Activated T-helper 9 cell treated with anti-CD3 and anti-CD28 coated beads, Interleukin-2, amount 50 U/mL, for 16 hours (primary cell): Measurements from ENCODE around the gene HELB.

Experiments
- DNase-seq: peaks from one replicate; pipeline ENCODE4 v3.0.0-alpha.2; 2020; ENCODE audit warnings: low read depth

Gene HELB

DNA sequence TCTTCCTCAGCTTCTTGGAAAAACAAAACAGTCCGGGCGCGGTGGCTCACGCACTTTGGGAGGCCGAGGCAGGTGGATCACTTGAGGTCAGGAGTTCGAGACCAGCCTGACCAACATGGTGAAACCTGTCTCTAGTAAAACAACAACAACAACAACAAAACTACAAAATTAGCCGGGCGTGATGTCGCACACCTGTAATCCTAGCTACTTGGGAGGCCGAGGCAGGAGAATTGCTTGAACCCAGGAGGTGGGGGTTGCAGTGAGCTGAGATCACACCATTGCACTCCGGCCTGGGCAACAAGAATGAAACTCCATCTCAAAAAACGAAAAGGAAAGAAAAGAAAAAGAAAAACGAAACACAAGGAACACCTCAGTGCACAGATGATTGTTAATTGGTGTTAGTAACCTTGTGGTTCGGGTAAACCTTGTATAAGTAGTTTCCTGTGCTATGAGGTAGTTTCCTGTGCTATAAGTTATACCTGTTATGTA, 1.1 kb downstream of the HELB start:
- DNase-seq, result peak; percentile 0

DNA sequence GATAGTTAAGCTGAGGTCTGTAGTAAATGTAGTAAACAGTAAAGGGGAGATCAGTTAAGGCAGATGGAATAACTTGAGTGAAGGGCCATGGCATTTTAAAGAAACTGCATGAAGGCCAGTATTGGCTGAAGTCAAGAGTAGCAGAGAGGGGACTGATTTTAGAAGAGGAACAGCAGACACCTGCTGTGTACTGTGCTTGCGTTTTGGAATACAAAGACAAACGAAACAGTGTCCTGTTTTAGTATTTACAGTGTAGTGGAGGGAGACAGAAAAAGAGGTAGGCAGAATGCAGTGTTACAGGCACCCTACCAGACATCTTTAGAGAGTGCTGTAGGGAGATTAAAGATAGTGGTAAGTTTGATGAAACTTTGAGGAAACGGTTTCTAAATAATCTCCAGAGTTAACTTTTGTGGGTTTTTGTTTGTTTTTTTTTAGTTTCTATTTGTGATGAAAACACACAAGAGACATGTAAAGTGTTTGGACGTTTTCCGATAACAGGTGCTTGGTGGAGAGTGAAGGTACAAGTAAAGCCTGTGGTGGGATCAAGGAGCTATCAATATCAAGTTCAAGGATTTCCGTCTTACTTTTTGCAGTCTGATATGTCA, 2.1 kb downstream of the HELB start:
- DNase-seq, result no peak

DNA sequence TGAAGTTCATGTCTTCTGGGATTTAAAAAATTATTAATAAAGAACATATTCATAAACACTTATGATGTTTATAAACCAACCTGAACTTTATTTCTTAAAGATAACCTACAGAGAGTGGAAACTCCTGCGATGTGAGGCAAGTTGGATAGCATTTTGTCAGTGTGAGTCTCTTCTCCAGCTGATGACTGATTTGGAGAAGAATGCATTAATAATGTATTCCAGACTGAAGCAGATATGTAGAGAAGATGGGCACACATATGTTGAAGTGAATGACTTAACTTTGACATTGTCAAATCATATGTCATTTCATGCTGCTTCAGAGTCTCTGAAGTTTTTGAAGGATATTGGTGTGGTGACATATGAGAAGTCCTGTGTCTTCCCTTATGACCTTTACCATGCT, 7.3 kb downstream of the HELB start:
- DNase-seq, result no peak

DNA sequence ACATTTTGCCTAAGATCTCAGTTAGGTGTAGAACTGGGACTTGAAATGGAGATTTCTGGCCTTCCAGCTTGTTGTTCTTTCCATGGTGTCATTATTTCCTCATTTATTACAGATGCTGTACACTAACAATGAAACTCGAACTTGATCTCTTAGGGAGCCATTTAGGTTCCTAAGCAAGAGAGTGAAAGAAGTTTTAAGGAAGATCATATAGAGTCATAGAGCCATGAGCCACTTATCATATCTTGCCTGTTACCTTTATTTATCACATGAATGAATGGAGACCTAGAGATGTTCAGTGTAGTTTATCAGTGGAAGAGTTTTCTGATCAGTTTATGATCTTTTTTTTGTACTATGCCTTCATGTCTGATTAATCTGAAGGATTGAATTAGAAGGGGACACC, 9.9 kb downstream of the HELB start:
- DNase-seq, result no peak

DNA sequence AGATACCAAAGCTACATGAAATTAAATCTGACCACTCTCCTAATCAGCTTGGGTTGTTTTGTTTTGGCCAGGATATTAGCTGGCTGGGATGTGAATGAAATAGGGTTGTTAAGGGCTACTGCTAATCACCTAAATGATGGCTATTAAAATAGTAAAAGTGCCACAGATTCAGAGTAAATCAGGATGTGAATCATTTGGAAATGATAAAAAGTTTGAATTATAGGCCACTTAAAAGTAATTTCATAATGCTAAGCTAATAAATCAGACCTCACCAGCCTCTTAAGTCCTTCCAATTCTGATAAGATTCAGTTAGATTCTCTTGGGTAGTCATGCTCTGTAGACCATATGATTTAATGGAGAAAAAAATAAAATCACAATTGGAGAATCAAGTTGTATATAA, 12.0 kb downstream of the HELB start:
- DNase-seq, result no peak

DNA sequence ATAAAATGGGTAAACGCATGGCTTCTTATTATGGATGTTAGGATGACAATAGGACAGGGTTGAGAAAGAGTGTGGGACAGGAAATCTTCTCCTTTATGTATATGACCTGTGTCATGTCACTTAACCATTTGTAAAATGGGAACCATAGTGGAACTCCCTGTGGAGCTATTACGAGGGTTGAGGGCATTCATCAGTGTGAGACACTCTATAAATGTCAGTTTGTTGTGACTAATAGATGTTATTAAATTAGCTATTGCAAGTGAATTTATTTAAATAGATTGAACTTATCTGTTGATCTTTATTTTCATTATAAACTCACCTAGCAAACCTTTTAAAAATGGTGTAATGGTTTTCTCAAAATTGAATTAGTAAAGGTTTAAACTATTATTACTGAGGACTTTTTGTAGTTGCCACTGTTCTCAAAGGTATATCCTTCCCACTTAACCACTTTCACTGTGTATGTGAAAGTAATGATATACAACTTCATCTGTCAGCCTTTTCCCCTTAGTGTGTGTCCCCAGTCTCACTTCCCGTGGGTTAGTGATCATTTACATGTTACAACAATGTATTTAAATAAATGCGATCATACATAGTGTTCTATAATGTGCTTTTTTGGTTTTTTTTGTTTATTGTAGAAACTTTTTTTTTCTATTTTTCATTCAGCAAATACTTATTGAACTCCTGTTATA, 17.1 kb downstream of the HELB start:
- DNase-seq, result no peak

DNA sequence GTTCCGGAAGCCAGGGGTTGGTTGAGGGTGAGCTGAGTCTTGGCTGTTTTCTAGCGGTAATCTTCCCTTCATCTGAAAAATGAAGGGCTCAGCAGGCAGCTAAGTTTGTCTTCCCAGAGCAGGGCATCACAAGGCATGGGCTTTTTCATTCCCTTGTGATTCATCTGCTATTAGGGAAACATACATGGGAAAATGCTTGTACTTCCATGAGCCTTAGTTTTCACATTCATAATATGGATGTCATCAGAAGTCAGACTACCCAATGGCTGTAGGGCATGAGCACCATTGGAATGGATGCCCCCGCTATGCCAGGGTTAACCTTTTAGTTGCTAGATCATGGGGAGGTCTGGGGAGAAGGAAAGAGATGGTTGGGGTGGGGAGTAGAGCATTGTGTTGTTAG, 18.7 kb downstream of the HELB start:
- DNase-seq, result no peak

DNA sequence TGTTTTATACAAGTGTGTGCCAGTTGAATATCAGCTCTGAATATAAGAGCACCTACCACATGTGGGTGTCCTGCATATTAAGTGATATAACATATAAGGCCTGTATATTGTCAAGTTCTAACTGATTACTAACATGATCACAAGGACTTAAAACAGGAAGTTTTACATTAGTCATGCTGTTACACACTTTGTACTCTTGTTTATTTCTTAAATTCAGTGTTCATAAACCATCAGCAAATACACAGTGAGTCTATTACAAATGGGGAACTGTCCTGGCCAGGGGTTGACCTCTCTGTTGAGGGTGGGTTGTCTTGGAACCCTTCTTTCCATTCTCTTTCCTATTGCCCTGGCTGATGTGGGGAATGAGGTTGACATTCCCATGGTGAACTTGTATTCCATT, 19.1 kb downstream of the HELB start:
- no peak for DNase-seq

DNA sequence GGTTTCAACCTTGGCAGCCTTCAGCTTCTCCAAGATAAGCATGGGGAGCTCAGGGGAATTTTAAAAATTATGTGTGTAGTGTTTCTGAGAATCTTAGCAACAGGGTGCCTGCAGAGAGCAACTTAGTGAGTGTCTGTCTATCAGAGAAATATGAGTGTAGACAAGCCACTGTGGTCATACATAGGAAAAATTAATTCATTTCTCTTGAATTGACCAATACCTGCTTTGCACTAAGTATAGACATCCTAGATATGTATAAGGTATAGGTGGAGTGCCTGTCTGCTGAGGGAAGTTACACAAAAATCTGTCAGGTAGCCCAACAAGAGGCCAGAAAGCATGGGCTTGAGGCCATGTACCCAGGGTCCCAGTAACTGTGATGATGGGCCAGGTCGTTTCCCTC, 20.7 kb downstream of the HELB start:
- no peak for DNase-seq

DNA sequence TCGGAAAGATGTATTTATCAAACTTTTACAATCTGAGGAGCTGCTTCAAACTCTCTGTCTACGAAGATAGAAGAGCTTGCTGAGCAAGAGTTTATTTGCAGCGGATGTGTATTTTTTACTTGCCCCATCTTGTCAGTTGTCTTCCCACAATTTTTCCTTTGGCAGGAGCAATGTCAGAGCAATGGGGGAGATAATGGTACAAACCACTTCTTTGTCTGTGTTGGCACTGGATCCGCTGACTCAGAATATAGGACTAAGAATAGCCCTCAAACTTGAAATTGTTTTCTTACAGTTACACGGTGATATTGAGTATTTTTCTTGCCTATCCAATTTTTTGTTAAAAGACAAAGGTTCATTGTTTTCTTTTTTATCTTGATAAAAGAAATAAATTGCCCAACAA, 27.6 kb downstream of the HELB start:
- DNase-seq, result no peak

DNA sequence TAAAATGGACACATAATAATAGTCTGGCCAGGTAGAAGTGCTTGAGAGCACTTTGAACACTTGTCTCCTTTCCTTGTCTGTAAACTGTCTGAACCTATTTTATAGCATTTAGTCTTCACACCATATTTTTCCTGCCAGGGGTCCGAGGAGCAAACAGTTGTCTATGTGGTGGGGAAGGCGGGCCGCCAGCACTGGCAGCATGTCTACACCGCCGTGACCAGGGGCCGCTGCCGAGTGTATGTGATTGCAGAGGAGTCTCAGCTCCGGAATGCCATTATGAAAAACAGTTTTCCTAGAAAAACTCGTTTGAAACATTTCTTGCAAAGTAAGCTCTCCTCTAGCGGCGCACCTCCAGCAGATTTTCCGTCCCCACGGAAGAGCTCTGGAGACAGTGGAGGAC, 28.7 kb downstream of the HELB start:
- DNase-seq, result no peak

DNA sequence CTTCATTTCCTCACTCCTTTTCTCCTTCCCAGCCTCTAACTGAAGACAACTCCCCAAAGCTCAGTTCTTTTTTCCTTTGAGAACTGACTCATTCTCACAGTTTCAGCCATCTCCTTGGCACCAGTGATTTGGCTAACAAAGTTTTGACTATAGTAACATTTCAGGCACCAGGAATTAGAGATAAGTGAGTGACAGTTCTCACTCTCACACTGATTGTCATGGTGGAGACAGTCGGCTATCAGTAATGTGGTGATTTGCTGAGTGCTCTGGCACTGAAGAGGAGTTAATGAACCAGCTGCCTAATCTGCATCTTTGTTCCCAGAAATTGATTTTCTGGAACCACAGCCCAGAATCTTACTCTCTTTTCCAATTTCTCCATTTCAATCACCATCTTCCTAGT, 29.5 kb downstream of the HELB start:
- no peak for DNase-seq

DNA sequence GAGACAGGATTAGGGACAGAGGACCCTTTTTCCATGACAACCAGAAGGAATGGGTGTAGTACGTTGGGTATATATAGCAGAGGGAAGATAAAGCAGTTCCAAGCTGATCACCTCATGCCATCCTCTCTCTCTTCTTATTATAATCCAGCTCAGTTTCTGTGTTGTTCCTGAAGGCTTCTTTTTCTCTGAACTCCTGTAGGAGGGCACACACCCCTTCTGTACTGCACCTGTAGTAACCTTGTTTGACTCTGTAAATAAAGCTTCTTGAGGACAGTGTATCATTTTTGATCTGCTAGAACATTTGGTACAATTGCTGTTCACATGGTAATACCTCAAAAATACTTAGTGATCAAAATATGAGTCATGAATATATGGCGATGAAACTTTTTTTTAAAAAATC, 33.5 kb downstream of the HELB start:
- DNase-seq, result no peak

DNA sequence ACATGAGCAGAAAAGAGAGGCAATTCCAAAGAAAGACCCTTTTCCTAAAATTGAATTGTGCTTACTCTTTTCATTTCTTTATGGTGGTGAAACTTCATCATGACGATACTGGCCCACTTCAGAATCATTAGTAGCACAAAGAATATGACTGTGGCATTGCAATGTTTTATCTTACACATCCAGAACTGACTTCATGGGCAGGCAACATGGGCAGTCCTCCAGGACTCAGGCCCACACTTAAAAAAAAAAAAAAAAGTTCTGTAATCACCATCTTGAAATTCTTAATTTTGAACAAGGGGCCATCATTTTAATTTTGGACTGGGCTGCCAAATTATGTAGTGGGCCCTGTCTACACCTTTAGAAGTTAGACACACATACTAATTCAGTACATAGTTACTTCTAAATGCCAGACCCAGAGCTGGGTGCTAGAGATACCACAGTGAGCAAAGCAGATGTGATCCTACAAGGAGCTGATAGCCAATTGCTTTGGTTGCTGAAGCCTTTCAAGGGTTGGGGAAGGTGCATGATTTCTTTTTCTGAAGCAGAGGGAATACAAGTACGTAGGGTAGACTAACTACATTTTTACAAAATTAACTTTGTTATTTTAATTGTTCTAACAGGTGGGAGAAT, 35.2 kb downstream of the HELB start:
- DNase-seq, result no peak

DNA sequence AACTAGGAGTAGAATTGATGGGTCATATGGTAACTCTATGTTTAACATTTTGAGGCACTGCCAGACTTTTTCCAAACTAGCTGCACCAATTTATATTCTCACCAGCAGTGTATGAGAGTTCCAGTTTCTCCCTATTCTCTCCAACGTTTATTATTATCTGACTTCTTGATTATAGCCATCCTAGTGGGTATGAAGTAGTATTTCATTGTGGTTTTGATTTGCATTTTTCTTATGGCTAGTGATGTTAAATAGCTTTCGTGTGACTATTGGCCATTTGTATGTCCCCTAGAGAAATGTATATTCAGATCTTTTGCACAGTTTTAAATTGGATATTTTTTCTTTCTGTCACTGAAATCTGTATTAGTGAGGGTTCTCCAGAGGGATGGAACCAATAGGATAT, 37.8 kb downstream of the HELB start:
- no peak for DNase-seq

DNA sequence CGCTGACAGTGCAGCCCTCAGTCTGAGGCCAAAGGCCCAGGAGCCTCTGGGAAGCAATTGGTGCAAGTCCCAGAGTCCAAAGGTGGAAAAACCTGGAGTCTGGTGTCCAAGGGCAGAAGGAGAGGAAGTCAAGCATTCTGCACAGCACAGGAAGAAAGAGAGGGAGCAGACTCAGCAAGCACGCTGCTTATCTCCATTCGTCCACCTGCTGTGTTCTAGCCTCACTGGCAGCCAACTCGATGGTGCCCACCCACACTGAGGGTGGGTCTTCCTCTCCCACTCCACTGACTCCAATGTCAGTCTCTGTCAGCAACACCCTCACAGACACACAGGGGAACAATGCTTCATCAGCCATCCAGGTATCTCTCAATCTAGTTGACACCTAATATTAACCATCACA, 38.8 kb downstream of the HELB start:
- no peak for DNase-seq

DNA sequence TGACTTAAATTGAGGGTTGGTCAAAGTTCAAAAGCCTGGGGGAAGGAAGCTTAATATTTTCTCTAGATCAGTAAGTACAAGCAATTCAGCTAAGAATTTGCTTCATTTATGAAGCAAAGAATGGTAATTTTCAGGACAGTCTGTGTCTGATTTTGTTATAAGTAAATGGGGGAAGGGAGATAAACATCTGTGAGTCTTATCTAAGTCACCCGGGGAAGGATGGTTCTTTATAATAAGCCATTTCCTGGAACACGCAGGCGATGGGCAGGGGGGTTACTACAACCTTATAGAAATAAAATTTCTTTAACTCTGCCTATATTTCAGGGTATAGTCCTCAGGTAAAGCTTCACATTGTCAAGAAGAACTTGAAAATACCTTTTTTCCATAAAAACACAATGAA, 42.9 kb downstream of the HELB start:
- no peak for DNase-seq

DNA sequence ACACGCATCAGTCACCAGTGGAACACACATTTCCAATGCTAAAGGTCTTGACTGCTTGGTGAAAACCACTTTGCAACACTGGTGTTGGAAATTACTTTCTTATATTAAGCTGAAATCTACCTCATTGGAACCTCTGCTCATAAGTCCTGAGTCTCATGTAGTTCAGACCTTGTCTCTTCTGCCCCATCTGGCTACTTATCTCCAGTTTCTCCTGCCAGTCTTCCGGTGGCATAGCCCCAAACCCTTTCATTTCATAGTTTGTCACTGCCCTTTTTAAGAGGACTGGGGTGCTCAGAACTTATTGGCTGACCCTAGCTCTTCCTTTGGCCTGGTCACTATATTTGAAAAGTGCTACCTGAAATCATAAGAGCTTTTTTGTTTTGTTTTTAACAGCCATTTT, 43.7 kb downstream of the HELB start:
- DNase-seq, result no peak

DNA sequence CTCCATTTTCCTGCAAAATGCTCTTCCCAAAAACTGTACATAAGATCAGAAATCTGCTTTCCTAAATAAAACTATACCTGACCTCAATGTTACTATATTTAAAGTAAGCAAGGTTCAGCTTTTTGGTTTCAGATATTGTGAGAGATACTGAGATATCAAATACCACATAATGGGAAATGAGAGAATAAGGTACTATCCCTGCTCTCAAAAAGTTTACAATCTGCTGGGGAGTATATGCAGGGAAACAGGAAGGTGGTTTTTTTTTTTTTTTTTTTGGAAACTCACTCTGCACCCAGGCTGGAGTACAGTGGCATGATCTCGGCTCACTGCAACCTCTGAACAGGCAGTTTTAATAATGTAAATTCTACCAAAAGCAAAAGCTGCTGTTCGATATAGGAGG, 49.0 kb downstream of the HELB start:
- DNase-seq, result no peak

DNA sequence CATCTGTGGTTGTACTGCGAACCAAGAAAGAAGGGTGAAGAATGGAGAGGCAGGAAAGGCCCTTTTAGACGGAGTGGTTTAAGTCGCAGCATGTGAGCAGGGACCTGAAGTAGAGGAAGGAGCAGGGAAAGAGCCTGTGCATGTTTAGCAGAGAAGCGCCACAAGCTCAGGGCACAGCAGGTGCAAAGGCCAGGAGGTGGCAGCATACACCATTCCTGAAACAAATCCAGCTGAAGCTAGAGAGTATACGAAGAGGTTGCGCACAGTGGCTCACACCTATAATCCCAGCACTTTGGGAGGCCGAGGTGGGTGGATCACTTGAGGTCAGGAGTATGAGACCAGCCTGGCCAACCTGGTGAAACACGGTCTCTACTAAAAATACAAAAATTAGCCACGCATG, 49.9 kb downstream of the HELB start:
- DNase-seq, result no peak

DNA sequence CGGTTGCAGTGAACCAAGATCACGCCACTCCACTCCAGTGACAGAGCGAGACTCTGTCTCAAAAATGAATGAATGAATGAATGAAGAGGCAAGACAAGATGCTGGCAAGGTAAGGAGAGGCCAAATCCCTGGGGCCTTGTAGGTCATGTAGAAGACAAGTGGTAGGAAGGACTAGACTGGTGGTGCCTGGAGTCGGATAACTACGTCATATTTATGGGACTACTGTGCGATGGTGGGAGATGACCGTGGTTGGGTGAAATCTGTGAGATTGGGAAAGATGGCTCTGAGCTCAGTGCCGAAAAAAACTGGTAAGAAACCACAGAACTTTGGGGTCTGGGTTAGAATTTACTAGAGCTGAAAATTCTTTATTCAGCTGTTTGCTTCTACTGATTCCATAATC, 50.6 kb downstream of the HELB start:
- DNase-seq, result no peak

DNA sequence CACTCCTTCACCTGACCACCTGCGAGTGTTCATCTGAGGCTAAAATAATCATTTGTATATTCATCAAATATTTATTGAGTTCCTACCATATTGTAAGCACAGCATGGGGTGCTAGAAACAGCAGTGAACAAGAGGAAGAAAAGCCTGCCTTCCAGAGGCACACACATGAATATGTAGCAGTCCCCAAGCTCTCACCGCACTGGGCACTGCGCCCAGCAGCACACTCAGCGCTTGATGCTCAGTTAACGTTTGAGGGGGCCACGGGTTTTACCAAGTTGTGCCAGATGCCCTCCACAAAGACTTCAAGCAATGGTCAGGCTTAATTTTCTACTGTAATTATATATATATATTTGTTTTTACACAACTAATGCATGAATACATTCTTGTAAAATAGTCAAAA, 52.0 kb downstream of the HELB start:
- no peak for DNase-seq

DNA sequence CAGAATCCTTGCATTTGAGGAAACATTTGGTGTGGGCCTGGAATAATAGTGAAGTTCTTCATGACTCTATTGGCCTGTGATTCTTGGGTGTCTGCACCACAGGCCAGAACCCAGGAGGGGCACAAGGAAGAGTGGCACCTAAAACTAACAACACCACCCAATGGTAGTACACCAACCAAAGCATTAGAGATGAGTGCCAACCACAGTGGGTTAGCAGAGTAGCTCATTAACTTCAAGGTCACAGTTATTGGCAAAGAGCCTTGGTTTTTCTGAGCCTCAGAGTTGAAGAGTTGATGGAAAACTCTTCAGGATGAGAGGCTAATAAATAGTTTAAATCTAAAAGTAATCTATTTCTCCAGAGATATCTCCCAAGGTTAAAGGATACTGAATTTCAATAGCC, 57.0 kb downstream of the HELB start:
- no peak for DNase-seq

DNA sequence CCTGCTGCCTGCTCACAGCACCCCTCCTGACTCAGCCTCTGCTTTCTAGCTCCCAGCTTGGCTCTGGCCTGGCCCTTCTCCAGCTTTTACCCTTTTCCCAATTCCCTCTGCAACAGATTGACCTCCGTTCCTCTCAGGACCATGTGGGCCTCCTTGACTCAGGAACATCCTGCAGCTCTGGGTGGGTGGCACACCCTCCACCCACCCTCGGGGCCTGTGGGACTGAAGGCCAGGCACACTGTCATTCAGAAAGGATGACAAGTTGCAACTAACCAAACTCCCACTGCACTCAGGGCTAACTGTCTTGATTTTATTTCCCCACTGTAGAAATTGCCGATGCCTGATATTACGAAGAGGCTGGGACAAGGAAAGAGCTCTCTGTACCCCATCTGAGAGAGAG, 59.4 kb downstream of the HELB start:
- no peak for DNase-seq
